ENCODE data around the gene ATP6V1B1. TPM values are rescaled to one million over a fixed set of nuclear protein-coding genes. Genes with fewer than 3 reads are reported as not detected.

ATP6V1B1 gene
- total and polyA plus RNA-seq, 2 of the 4 experiments (the other 2 are of a cell fraction): 1.3 TPM; not detected in 1

- Histone ChIP-seq H3K27ac (ENCODE audit: insufficient read depth, low read length) (no peak overlapping the region), H2AK5ac (ENCODE audit: low read depth, low read length) (no peak overlapping the region), H3K4me1 (ENCODE audit: control insufficient read depth, insufficient read depth, low read length) (peaks cover 4% of the 10 kb centered on the region; the same call in 1 of the 2 replicates), H2BK120ac (ENCODE audit: low read depth, low read length) (no peak overlapping the region), H3K79me1 (ENCODE audit: low read depth in 1 of 2, low read length in 2 of 2) (peaks cover 7 to 17% of the 10 kb centered on the region in 2 experiments; a peak in 2 of 4 replicates), H2AFZ (replicated peaks; ENCODE audit: low read length, poor library complexity) (no peak overlapping the region), H2BK20ac (ENCODE audit: low read depth, low read length) (no peak overlapping the region), H2AK9ac (replicated peaks; ENCODE audit: low read depth, low read length, poor library complexity) (no peak overlapping the region), H4K8ac (ENCODE audit: low read depth in 2 of 2, low read length in 2 of 2) (no peak overlapping the region), H4K5ac (ENCODE audit: low read depth, low read length) (no peak overlapping the region), H3K56ac (ENCODE audit: extremely low read depth, insufficient read depth, low read length) (no peak overlapping the region), H3K18ac (ENCODE audit: low read depth, low read length) (no peak overlapping the region), H2BK5ac (ENCODE audit: low read depth, low read length, poor library complexity, severe bottlenecking) (no peak overlapping the region), H3K23ac (ENCODE audit: low read depth, low read length) (no peak overlapping the region), H3K9me1 (ENCODE audit: insufficient read depth, low read length) (no peaks in the 10 kb centered on the region), H3K14ac (replicated peaks; ENCODE audit: low read depth, low read length) (no peak overlapping the region), H3K4ac (ENCODE audit: low read depth, low read length) (no peak overlapping the region), H4K20me1 (ENCODE audit: insufficient read depth, low read length) (no peaks in the 10 kb centered on the region; the same call in 1 of the 2 replicates), H3K9ac (ENCODE audit: low read depth, low read length) (no peak overlapping the region), H3K9me3 (ENCODE audit: control insufficient read depth, insufficient read depth, low read length) (no peaks in the 10 kb centered on the region), H3K27me3 (ENCODE audit: control insufficient read depth, insufficient read depth, low read length) (peaks cover 35% of the 10 kb centered on the region), H3K4me3 (ENCODE audit: insufficient read depth, low read depth, low read length) (no peak overlapping the region), H3K4me2 (ENCODE audit: low read depth, low read length) (no peak overlapping the region), H3K36me3 (ENCODE audit: control insufficient read depth, insufficient read depth, low read length) (no peaks in the 10 kb centered on the region; the same call in 1 of the 2 replicates), H2BK15ac (ENCODE audit: low read depth, low read length) (no peak overlapping the region), H4K91ac (ENCODE audit: insufficient read depth, low read depth, low read length) (no peak overlapping the region)
- no TSS peak for BruUV-seq (replicated peaks)
- no peak for ATAC-seq (ENCODE audit: low read depth)
- dilution Hi-C loops (cut with HindIII; ENCODE audit: low sequenced_read_pairs, unreplicated experiment): no loop called here
- no CpG with 5 or more reads among the region's 2 CpGs for WGBS, 2 experiments (ENCODE audit: extremely low coverage in 2 of 2, insufficient read length in 1 of 2)
- DNase-seq: no peak
- intact Hi-C loops (cut with micrococcal nuclease): no loop called here
- in situ Hi-C loops (cut with MboI; ENCODE audit: low sequenced_read_pairs): no loop called here
- ChIA-PET CTCF (no interaction called here), POLR2A (ENCODE audit: unreplicated experiment) (no interaction called here)
- TF ChIP-seq MAZ (IDR thresholded peaks at IDR 0.05; ENCODE audit: borderline replicate concordance, low read depth, low read length): no peak
Observed at GRCh38 chr2:70902579-70902978, 33.1 kb upstream of the ATP6V1B1 start.

Measured in IMR-90 (cell line).